PC-9 (cell line): ENCODE measurements around the gene SMC6. TPM values are rescaled to one million over a fixed set of nuclear protein-coding genes. Genes with fewer than 3 reads are reported as not detected.

Experiments
- BruUV-seq: library from RNA; stranded (reverse); fragments of 400-500 nt; replicated peaks from 2 replicates; lab custom pipeline; 2021; lab: Mats Ljungman, UMichigan
- CTCF ChIA-PET: fragments of 300-600 bp; sonication (Branson Sonifier 250); formaldehyde crosslinking; loops from one replicate; lab custom pipeline; 2022; ENCODE audit warnings: antibody characterized with exemption; lab: Charles Lee
- POLR2A ChIA-PET: fragments of 300-600 bp; sonication (Branson Sonifier 250); formaldehyde crosslinking; loops from one replicate; lab custom pipeline; 2022; ENCODE audit warnings: antibody characterized with exemption; ENCODE audit not compliant: unreplicated experiment; lab: Charles Lee
- DNase-seq, 2 experiments: peaks; one replicate each; pipeline versions ENCODE4 v3.0.0 to v3.0.0-alpha.2; 2015 to 2022; ENCODE audit warnings: mixed read lengths in 1 of 2
- H2AFZ ChIP-seq: fragments of 200-600 bp; sonication (generic); 2 replicates; pipeline ENCODE4 v1.8.1; 2017; ENCODE audit warnings: antibody characterized with exemption
- H3F3A ChIP-seq: fragments of 200-600 bp; sonication (generic); 2 replicates; pipeline ENCODE4 v1.8.1; 2017; ENCODE audit warnings: antibody characterized with exemption, mild to moderate bottlenecking, low read depth; ENCODE audit not compliant: insufficient read depth
- H3K27ac ChIP-seq: fragments of 200-600 bp; sonication (generic); 2 replicates; pipeline ENCODE4 v1.6.1; 2016; ENCODE audit warnings: mixed run types
- H3K27me3 ChIP-seq: fragments of 200-600 bp; sonication (generic); 2 replicates; pipeline ENCODE4 v1.6.1; 2016; ENCODE audit warnings: low read depth, mixed run types; ENCODE audit not compliant: insufficient read depth
- H3K36me3 ChIP-seq: fragments of 200-600 bp; sonication (generic); 2 replicates; pipeline ENCODE4 v1.6.1; 2016; ENCODE audit warnings: low read depth, mixed run types
- H3K4me1 ChIP-seq: fragments of 200-600 bp; sonication (generic); replicated peaks from 2 replicates; pipeline ENCODE4 v1.6.1; 2016; ENCODE audit warnings: mixed run types; ENCODE audit not compliant: insufficient read depth
- H3K4me2 ChIP-seq: fragments of 200-600 bp; sonication (generic); 2 replicates; pipeline ENCODE4 v1.6.1; 2017; ENCODE audit warnings: mixed run types
- H3K4me3 ChIP-seq: fragments of 200-600 bp; sonication (generic); 2 replicates; pipeline ENCODE4 v1.6.1; 2016; ENCODE audit warnings: mixed run types
- H3K79me2 ChIP-seq: fragments of 200-600 bp; sonication (generic); 2 replicates; pipeline ENCODE4 v1.6.1; 2017; ENCODE audit warnings: low read depth, mixed run types
- H3K9me2 ChIP-seq: fragments of 200-600 bp; sonication (generic); 2 replicates; pipeline ENCODE4 v1.8.1; 2017; ENCODE audit warnings: mild to moderate bottlenecking; ENCODE audit not compliant: insufficient read depth
- H3K9me3 ChIP-seq: fragments of 200-600 bp; sonication (generic); 2 replicates; pipeline ENCODE4 v1.8.1; 2016; ENCODE audit warnings: low read depth; ENCODE audit not compliant: insufficient read depth
- H4K20me1 ChIP-seq: fragments of 200-600 bp; sonication (generic); 2 replicates; pipeline ENCODE4 v1.8.1; 2017; ENCODE audit not compliant: insufficient read depth
- CTCF ChIP-seq: fragments of 200-600 bp; sonication (generic); conservative IDR thresholded peaks from 2 replicates; pipeline ENCODE4 v1.6.1; 2017; ENCODE audit warnings: mixed run types, antibody characterized with exemption, mild to moderate bottlenecking, moderate library complexity
- EZH2 ChIP-seq: fragments of 200-600 bp; sonication (generic); IDR thresholded peaks from 2 replicates; pipeline ENCODE4 v1.8.0; 2017; ENCODE audit warnings: antibody characterized with exemption, low read depth
- intact Hi-C: fragments of 100-400 bp; cut with micrococcal nuclease; formaldehyde crosslinking; loops from one replicate; pipeline ENCODE4 v1.10.0; 2022; ENCODE audit not compliant: unreplicated experiment
- total RNA-seq: library from RNA; stranded (reverse); gene quantifications from 2 replicates; pipeline ENCODE4 v1.2.3, GENCODE V29; 2021

Gene SMC6
- total RNA-seq, 1 experiment from 2014 or later, result 19.2 TPM

- intact Hi-C loops, result loop anchor here (5.0 kb wide), 2 partner anchors 365 to 1055 kb away; no protein-coding TSS in a partner anchor
- H3K36me3 ChIP-seq, result peaks cover 2% of the 10 kb centered on the region; the same call in 1 of the 2 replicates
- H4K20me1 ChIP-seq, result no peaks in the 10 kb centered on the region; the same call in 1 of the 2 replicates
- H3K9me2 ChIP-seq, result no peaks in the 10 kb centered on the region
- no peaks in the 10 kb centered on the region for H3K9me3 ChIP-seq
- POLR2A ChIA-PET, result interaction anchor here (0.6 kb wide), 1 partner anchor 14 kb away, joined by 11 read pairs; no protein-coding TSS in a partner anchor
- no peaks in the 10 kb centered on the region for H3K4me1 ChIP-seq
- H3K27me3 ChIP-seq, result no peaks in the 10 kb centered on the region
- no peak overlapping the region for H3K4me2 ChIP-seq
- CTCF ChIA-PET, result interaction anchor here (0.7 kb wide), 1 partner anchor 24 kb away, joined by 4 read pairs; no protein-coding TSS in a partner anchor
- H2AFZ ChIP-seq, result no peak overlapping the region
- no peak overlapping the region for H3K4me3 ChIP-seq
- H3F3A ChIP-seq, result peaks cover 13% of the 10 kb centered on the region
- TF ChIP-seq CTCF, result 0 out of 2 replicates have a peak, but pooled peaks have one; percentile 24
- no peak for TF ChIP-seq EZH2
- BruUV-seq, result no TSS peak
- H3K27ac ChIP-seq, result no peak overlapping the region
- no peaks in the 10 kb centered on the region for H3K79me2 ChIP-seq
- no peak for DNase-seq
Observed at GRCh38 chr2:17672583-17673317, 80.9 kb downstream of the SMC6 start.

DNA sequence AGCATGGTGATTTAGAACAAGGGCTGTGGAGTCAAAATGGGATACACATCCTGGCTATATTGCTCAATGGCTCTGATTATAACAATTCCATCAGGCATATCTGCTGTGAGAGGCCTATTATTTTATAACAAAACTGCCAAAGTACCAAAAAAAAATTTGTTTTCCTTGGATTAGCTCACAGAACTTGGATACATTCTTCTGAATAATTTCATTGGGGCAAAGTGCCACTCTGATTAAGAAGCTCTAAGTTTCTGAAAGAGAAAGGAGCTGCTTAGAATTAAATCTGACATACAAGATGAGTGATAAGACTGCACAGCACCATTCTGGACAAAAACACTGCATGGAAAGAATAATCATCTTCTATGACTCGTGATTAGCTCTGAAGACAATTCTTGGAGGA lies 85.7 kb downstream of the SMC6 start:
- ChIA-PET POLR2A (no interaction called here), CTCF (no interaction called here)
- Histone ChIP-seq H4K20me1 (no peaks in the 10 kb centered on the region; the same call in 1 of the 2 replicates), H3K4me2 (no peak overlapping the region), H3K36me3 (peaks cover 2% of the 10 kb centered on the region; the same call in 1 of the 2 replicates), H3K27ac (no peak overlapping the region), H2AFZ (no peak overlapping the region), H3F3A (peaks cover 10% of the 10 kb centered on the region), H3K4me1 (no peaks in the 10 kb centered on the region), H3K9me3 (no peaks in the 10 kb centered on the region), H3K9me2 (no peaks in the 10 kb centered on the region), H3K4me3 (no peak overlapping the region), H3K27me3 (no peaks in the 10 kb centered on the region), H3K79me2 (no peaks in the 10 kb centered on the region)
- TF ChIP-seq EZH2 (no peak), CTCF (no peak)
- intact Hi-C loops, result no loop called here
- no TSS peak for BruUV-seq
- DNase-seq, result no peak

DNA sequence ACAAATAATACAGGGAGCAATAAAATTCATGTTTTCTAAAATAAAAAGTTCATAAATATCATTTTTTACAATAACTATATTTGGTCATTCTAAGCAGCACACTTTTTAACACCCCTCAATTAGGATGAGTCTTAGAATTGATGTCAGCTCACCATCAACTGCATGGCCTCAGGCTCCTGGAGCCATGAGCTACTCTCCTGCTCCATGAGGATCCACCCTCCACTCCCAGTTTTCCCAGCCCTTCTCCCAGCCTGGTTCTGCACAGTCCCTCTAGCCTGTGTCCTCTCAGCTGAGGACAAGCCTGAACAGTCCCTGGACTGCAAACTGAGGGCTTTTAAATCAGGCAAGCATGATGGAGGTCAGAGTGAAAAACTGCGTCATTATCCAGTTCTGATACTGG lies 89.1 kb downstream of the SMC6 start:
- POLR2A ChIA-PET, result no interaction called here
- no peak overlapping the region for H2AFZ ChIP-seq
- no peaks in the 10 kb centered on the region for H3F3A ChIP-seq
- no peak overlapping the region for H3K4me2 ChIP-seq
- no peaks in the 10 kb centered on the region for H3K9me3 ChIP-seq
- no peaks in the 10 kb centered on the region for H3K27me3 ChIP-seq
- no peaks in the 10 kb centered on the region for H3K9me2 ChIP-seq
- no TSS peak for BruUV-seq
- no peak for DNase-seq
- CTCF ChIA-PET, result no interaction called here
- H3K4me3 ChIP-seq, result no peak overlapping the region
- no peak overlapping the region for H3K27ac ChIP-seq
- no peaks in the 10 kb centered on the region; the same call in 1 of the 2 replicates for H3K36me3 ChIP-seq
- H4K20me1 ChIP-seq, result no peaks in the 10 kb centered on the region
- H3K79me2 ChIP-seq, result no peaks in the 10 kb centered on the region
- TF ChIP-seq CTCF, result no peak
- no peak for TF ChIP-seq EZH2
- no peaks in the 10 kb centered on the region for H3K4me1 ChIP-seq
- intact Hi-C loops, result no loop called here
